Effector memory CD4-positive, alpha-beta T cell (primary cell): ENCODE data around the gene SLC26A11.
"Not testable (repeated sequence)": the region's sequence is repeated elsewhere in the genome, so short reads cannot be mapped to it uniquely, and the experiment has no call there.

Experiments
- DNase-seq, 3 donors: peaks; one replicate each; pipeline ENCODE4 v3.0.0-alpha.2; 2020
- H3K27ac ChIP-seq: 2 replicates; pipeline ENCODE4 v1.7.0; 2013; ENCODE audit warnings: mild to moderate bottlenecking, low read length, moderate library complexity; ENCODE audit not compliant: insufficient read depth, poor library complexity, severe bottlenecking
- H3K27me3 ChIP-seq: replicated peaks from 2 replicates; pipeline ENCODE4 v1.7.0; 2013; ENCODE audit warnings: mild to moderate bottlenecking, low read length; ENCODE audit not compliant: insufficient read depth, control insufficient read depth, poor library complexity, severe bottlenecking
- H3K36me3 ChIP-seq: 2 replicates; pipeline ENCODE4 v1.7.0; 2013; ENCODE audit warnings: mild to moderate bottlenecking, low read length, moderate library complexity; ENCODE audit not compliant: control insufficient read depth, insufficient read depth
- H3K4me1 ChIP-seq: 2 replicates; pipeline ENCODE4 v1.7.0; 2013; ENCODE audit warnings: low read length, mild to moderate bottlenecking; ENCODE audit not compliant: control insufficient read depth, insufficient read depth, poor library complexity, severe bottlenecking
- H3K4me3 ChIP-seq: 2 replicates; pipeline ENCODE4 v1.7.0; 2013; ENCODE audit warnings: low read length, low read depth, mild to moderate bottlenecking; ENCODE audit not compliant: insufficient read depth, poor library complexity, severe bottlenecking
- H3K9me3 ChIP-seq: 2 replicates; pipeline ENCODE4 v1.7.0; 2013; ENCODE audit warnings: mild to moderate bottlenecking, low read length, moderate library complexity; ENCODE audit not compliant: control insufficient read depth

SLC26A11 gene

GRCh38 chr17:80243526-80244433 lies 23.6 kb downstream of the SLC26A11 start:
- H3K4me1 ChIP-seq: no peaks in the 10 kb centered on the region
- H3K9me3 ChIP-seq: no peaks in the 10 kb centered on the region
- H3K27me3 ChIP-seq: no peaks in the 10 kb centered on the region
- H3K27ac ChIP-seq: no peak overlapping the region
- H3K36me3 ChIP-seq: peaks cover 26% of the 10 kb centered on the region
- DNase-seq: no peak
- H3K4me3 ChIP-seq: no peak overlapping the region

DNA sequence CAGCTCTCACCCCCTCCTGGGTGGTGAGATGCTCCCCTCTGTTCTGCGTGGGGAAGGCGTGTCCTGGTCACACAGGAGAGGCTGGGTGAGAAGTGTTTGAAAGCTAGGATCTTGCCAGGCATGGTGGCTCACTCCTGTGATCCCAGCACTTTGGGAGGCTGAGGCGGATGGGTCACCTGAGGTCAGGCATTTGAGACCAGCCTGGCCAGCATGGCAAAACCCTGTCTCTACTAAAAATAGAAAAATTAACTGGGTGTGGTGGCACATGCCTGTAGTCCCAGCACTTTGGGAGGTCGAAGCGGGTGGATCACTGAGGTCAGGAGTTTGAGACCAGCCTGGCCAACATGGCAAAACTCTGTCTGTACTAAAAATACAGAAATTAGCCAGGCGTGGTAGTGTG lies 24.2 kb downstream of the SLC26A11 start:
- not testable (repeated sequence) for H3K27ac ChIP-seq, H3K4me1 ChIP-seq, H3K9me3 ChIP-seq, H3K4me3 ChIP-seq, DNase-seq, H3K27me3 ChIP-seq
- peaks cover 26% of the 10 kb centered on the region for H3K36me3 ChIP-seq

- no peak overlapping the region for H3K27ac ChIP-seq
- DNase-seq: no peak
- no peaks in the 10 kb centered on the region for H3K27me3 ChIP-seq
- no peaks in the 10 kb centered on the region for H3K4me1 ChIP-seq
- peaks cover 26% of the 10 kb centered on the region for H3K36me3 ChIP-seq
- no peaks in the 10 kb centered on the region for H3K9me3 ChIP-seq
- H3K4me3 ChIP-seq: no peak overlapping the region
Observed at GRCh38 chr17:80244871-80245509, 24.8 kb downstream of the SLC26A11 start.

GRCh38 chr17:80245566-80246265 lies 25.5 kb downstream of the SLC26A11 start:
- no peaks in the 10 kb centered on the region for H3K27me3 ChIP-seq
- no peaks in the 10 kb centered on the region for H3K9me3 ChIP-seq
- no peak for DNase-seq
- peaks cover 26% of the 10 kb centered on the region for H3K36me3 ChIP-seq
- no peak overlapping the region for H3K4me3 ChIP-seq
- H3K27ac ChIP-seq: no peak overlapping the region
- no peaks in the 10 kb centered on the region for H3K4me1 ChIP-seq

DNA sequence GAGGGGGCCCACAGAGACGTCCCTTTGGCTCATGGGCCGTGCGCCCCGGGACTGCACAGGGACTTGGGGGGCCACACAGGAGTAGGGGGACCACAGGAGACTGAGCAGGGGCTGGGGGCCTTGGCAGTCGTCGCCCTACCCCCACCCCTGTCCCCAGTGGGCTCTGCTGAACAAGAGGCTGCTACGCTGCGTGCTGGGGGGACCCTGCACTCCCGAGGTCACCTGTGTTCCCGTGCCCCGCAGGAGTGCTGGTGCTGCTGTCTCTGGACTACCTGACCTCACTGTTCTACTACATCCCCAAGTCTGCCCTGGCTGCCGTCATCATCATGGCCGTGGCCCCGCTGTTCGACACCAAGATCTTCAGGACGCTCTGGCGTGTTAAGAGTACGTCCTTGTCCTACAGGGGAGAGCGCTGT lies 26.0 kb downstream of the SLC26A11 start:
- H3K4me1 ChIP-seq: no peaks in the 10 kb centered on the region
- H3K9me3 ChIP-seq: no peaks in the 10 kb centered on the region
- no peak for DNase-seq
- H3K4me3 ChIP-seq: no peak overlapping the region
- no peaks in the 10 kb centered on the region for H3K27me3 ChIP-seq
- no peak overlapping the region for H3K27ac ChIP-seq
- peaks cover 26% of the 10 kb centered on the region for H3K36me3 ChIP-seq

GRCh38 chr17:80246726-80247125 lies 26.5 kb downstream of the SLC26A11 start:
- no peaks in the 10 kb centered on the region for H3K4me1 ChIP-seq
- no peak for DNase-seq
- no peak overlapping the region for H3K27ac ChIP-seq
- peaks cover 22% of the 10 kb centered on the region for H3K36me3 ChIP-seq
- no peaks in the 10 kb centered on the region for H3K9me3 ChIP-seq
- H3K4me3 ChIP-seq: no peak overlapping the region
- H3K27me3 ChIP-seq: no peaks in the 10 kb centered on the region

GRCh38 chr17:80247561-80247960 lies 27.3 kb downstream of the SLC26A11 start:
- H3K9me3 ChIP-seq: no peaks in the 10 kb centered on the region
- no peak overlapping the region for H3K27ac ChIP-seq
- peaks cover 16% of the 10 kb centered on the region for H3K36me3 ChIP-seq
- no peaks in the 10 kb centered on the region for H3K27me3 ChIP-seq
- DNase-seq: no peak
- H3K4me1 ChIP-seq: no peaks in the 10 kb centered on the region
- H3K4me3 ChIP-seq: no peak overlapping the region

- peaks cover 16% of the 10 kb centered on the region for H3K36me3 ChIP-seq
Observed at GRCh38 chr17:80248001-80248893, 28.0 kb downstream of the SLC26A11 start.

GRCh38 chr17:80248894-80249710 lies 28.9 kb downstream of the SLC26A11 start:
- peaks cover 3% of the 10 kb centered on the region for H3K4me1 ChIP-seq
- no peak overlapping the region for H3K4me3 ChIP-seq
- DNase-seq: no peak
- H3K9me3 ChIP-seq: no peaks in the 10 kb centered on the region
- no peaks in the 10 kb centered on the region for H3K27me3 ChIP-seq
- H3K27ac ChIP-seq: no peak overlapping the region
- peaks cover 16% of the 10 kb centered on the region for H3K36me3 ChIP-seq

More at GRCh38 chr17:80248001-80248893, 28.0 kb downstream of the SLC26A11 start:
- DNase-seq: no peak
- Histone ChIP-seq H3K27ac (no peak overlapping the region), H3K4me3 (no peak overlapping the region), H3K4me1 (peaks cover 2% of the 10 kb centered on the region), H3K9me3 (no peaks in the 10 kb centered on the region), H3K27me3 (no peaks in the 10 kb centered on the region)
